Stimulated activated CD4-positive, alpha-beta T cell treated with anti-CD3 and anti-CD28 coated beads, TNF-alpha, amount 100 ng/mL, for 24 hours (primary cell): ENCODE measurements around the gene ZNF428.
A peak's percentile ranks its signal among the peaks of the same experiment; 100 is the strongest.
"Not testable (repeated sequence)": the region's sequence is repeated elsewhere in the genome, so short reads cannot be mapped to it uniquely, and the experiment has no call there.

Source experiments
- DNase-seq, 3 experiments: peaks; one replicate each; pipeline ENCODE4 v3.0.0-alpha.2; 2020; ENCODE audit warnings: low read depth in 3 of 3

The ZNF428 gene

GRCh38 chr19:43639519-43640423, 20.3 kb upstream of the ZNF428 start, which contains the start of gene CADM4:
CADM4 (minus strand) TSS chr19:43639850; CDS start chr19:43639790, 60 bp downstream.
- peak; percentile 1 to 38 (median 18) for DNase-seq

GRCh38 chr19:43638995-43639518, 19.6 kb upstream of the ZNF428 start:
- DNase-seq = no peak

GRCh38 chr19:43638214-43638994, 19.0 kb upstream of the ZNF428 start:
- no peak for DNase-seq

- DNase-seq = no peak
Observed at GRCh38 chr19:43636121-43636683, 16.8 kb upstream of the ZNF428 start.

GRCh38 chr19:43635561-43635940, 16.1 kb upstream of the ZNF428 start:
- DNase-seq = not testable (repeated sequence)

- DNase-seq = no peak
Observed at GRCh38 chr19:43634872-43635560, 15.6 kb upstream of the ZNF428 start.

- DNase-seq = no peak
Observed at GRCh38 chr19:43634506-43634871, 15.1 kb upstream of the ZNF428 start.

- no peak for DNase-seq
Observed at GRCh38 chr19:43634068-43634467, 14.6 kb upstream of the ZNF428 start.

- no peak for DNase-seq
Observed at GRCh38 chr19:43633520-43633919, 14.1 kb upstream of the ZNF428 start.

GRCh38 chr19:43631491-43631890, 12.1 kb upstream of the ZNF428 start:
- DNase-seq = no peak

GRCh38 chr19:43628646-43629326, 9.4 kb upstream of the ZNF428 start:
- no peak for DNase-seq

GRCh38 chr19:43626838-43627237, 7.4 kb upstream of the ZNF428 start:
- DNase-seq = no peak

- peak in 1 of 3 experiments; percentile 15 for DNase-seq
Observed at GRCh38 chr19:43625918-43626579, 6.6 kb upstream of the ZNF428 start.

GRCh38 chr19:43624933-43625332, 5.5 kb upstream of the ZNF428 start:
- DNase-seq = peak; percentile 66 to 90 (median 67)

GRCh38 chr19:43623889-43624670, 4.7 kb upstream of the ZNF428 start:
- peak in 1 of 3 experiments; percentile 23 for DNase-seq

- no peak for DNase-seq
Observed at GRCh38 chr19:43622956-43623355, 3.5 kb upstream of the ZNF428 start.

GRCh38 chr19:43622070-43622469, 2.6 kb upstream of the ZNF428 start:
- no peak for DNase-seq

- DNase-seq = peak in 1 of 3 experiments; percentile 87
Observed at GRCh38 chr19:43620061-43621001, 902 bp upstream of the ZNF428 start.
